GM18505 (cell line): Measurements from ENCODE around the gene TMEM150C.
"Not testable (repeated sequence)": the region's sequence is repeated elsewhere in the genome, so short reads cannot be mapped to it uniquely, and the experiment has no call there.

Source experiments
- ATAC-seq: cut with Tn5 transposase; IDR thresholded peaks from one replicate; pipeline ENCODE4 v1.9.1; 2021; ENCODE audit not compliant: unreplicated experiment
- POLR2A ChIP-seq: IDR thresholded peaks from 4 replicates; pipeline ENCODE4 v1.6.1; 2011; ENCODE audit warnings: borderline replicate concordance; ENCODE audit not compliant: insufficient read depth, insufficient read length; ENCODE audit errors: extremely low read depth

TMEM150C gene

GRCh38 chr4:82555276-82555675 is 6.5 kb downstream of the TMEM150C start:
- no peak for TF ChIP-seq POLR2A
- ATAC-seq = no peak

GRCh38 chr4:82553020-82553419 is 8.8 kb downstream of the TMEM150C start:
- no peak for TF ChIP-seq POLR2A
- no peak for ATAC-seq

- no peak for ATAC-seq
- TF ChIP-seq POLR2A = no peak
These were observed 10.1 kb downstream of the TMEM150C start for GRCh38 chr4:82551734-82552133.

- ATAC-seq = not testable (repeated sequence)
These were observed 13.9 kb downstream of the TMEM150C start for GRCh38 chr4:82547850-82548249.

- no peak for ATAC-seq
- no peak for TF ChIP-seq POLR2A
These were observed 18.7 kb downstream of the TMEM150C start for GRCh38 chr4:82543131-82543530.

GRCh38 chr4:82542642-82543041 is 19.1 kb downstream of the TMEM150C start:
- no peak for TF ChIP-seq POLR2A
- no peak for ATAC-seq

- ATAC-seq = no peak
- TF ChIP-seq POLR2A = no peak
These were observed 32.5 kb downstream of the TMEM150C start for GRCh38 chr4:82529322-82529721.

- no peak for TF ChIP-seq POLR2A
- ATAC-seq = no peak
These were observed 32.9 kb downstream of the TMEM150C start for GRCh38 chr4:82528868-82529267.

GRCh38 chr4:82528074-82528473 is 33.7 kb downstream of the TMEM150C start:
- TF ChIP-seq POLR2A = no peak
- no peak for ATAC-seq

GRCh38 chr4:82525307-82525911 is 36.4 kb downstream of the TMEM150C start:
- ATAC-seq = no peak
- TF ChIP-seq POLR2A = no peak

GRCh38 chr4:82524570-82525152 is 37.1 kb downstream of the TMEM150C start:
- TF ChIP-seq POLR2A = no peak
- ATAC-seq = no peak

GRCh38 chr4:82523179-82523578 is 38.6 kb downstream of the TMEM150C start:
- TF ChIP-seq POLR2A = no peak
- no peak for ATAC-seq

GRCh38 chr4:82522472-82522871 is 39.3 kb downstream of the TMEM150C start:
- TF ChIP-seq POLR2A = no peak
- no peak for ATAC-seq

GRCh38 chr4:82521283-82521682 is 40.5 kb downstream of the TMEM150C start:
- no peak for TF ChIP-seq POLR2A
- no peak for ATAC-seq

- no peak for ATAC-seq
- no peak for TF ChIP-seq POLR2A
These were observed 42.0 kb downstream of the TMEM150C start for GRCh38 chr4:82519776-82520175.

- ATAC-seq = no peak
- TF ChIP-seq POLR2A = no peak
These were observed 42.7 kb downstream of the TMEM150C start for GRCh38 chr4:82519072-82519471.

GRCh38 chr4:82517043-82517442 is 44.7 kb downstream of the TMEM150C start:
- TF ChIP-seq POLR2A = no peak
- no peak for ATAC-seq
